A673 (cell line): ENCODE results near the gene EEF1A2. TPM values are rescaled to one million over a fixed set of nuclear protein-coding genes. Genes with fewer than 3 reads are reported as not detected.

Experiments
- BruUV-seq: library from RNA; stranded (reverse); fragments of 400-500 nt; replicated peaks from 2 replicates; lab custom pipeline; 2021; lab: Mats Ljungman, UMichigan
- CTCF ChIA-PET: fragments of 300-600 bp; sonication (Branson Sonifier 250); formaldehyde crosslinking; loops from one replicate; lab custom pipeline; 2022; ENCODE audit warnings: antibody characterized with exemption; lab: Charles Lee
- POLR2A ChIA-PET: fragments of 300-600 bp; sonication (Branson Sonifier 250); formaldehyde crosslinking; loops from one replicate; lab custom pipeline; 2022; ENCODE audit warnings: antibody characterized with exemption; ENCODE audit not compliant: low non-redundant PET; lab: Charles Lee
- DNase-seq: peaks from one replicate; pipeline ENCODE4 v3.0.0-alpha.2; 2015; ENCODE audit warnings: low spot score
- H3K27ac ChIP-seq: fragments of 200-600 bp; sonication (generic); 2 replicates; pipeline ENCODE4 v1.5.1; 2016; ENCODE audit warnings: mixed run types, low read depth, mild to moderate bottlenecking, mixed read lengths, antibody characterized with exemption, low read length; ENCODE audit not compliant: poor library complexity, severe bottlenecking
- H3K27me3 ChIP-seq: fragments of 200-600 bp; sonication (generic); replicated peaks from 2 replicates; pipeline ENCODE4 v1.6.1; 2017; ENCODE audit warnings: mixed run types, low read depth, mild to moderate bottlenecking, mixed read lengths, antibody characterized with exemption, low read length; ENCODE audit not compliant: insufficient read depth, poor library complexity
- H3K36me3 ChIP-seq: fragments of 200-600 bp; sonication (generic); 2 replicates; pipeline ENCODE4 v1.6.1; 2016; ENCODE audit warnings: mixed run types, mild to moderate bottlenecking, mixed read lengths, antibody characterized with exemption, low read length; ENCODE audit not compliant: insufficient read depth, poor library complexity, severe bottlenecking
- H3K4me1 ChIP-seq: fragments of 200-600 bp; sonication (generic); 2 replicates; pipeline ENCODE4 v1.6.1; 2017; ENCODE audit warnings: mixed run types, mild to moderate bottlenecking, mixed read lengths, antibody characterized with exemption, low read length; ENCODE audit not compliant: insufficient read depth, poor library complexity, severe bottlenecking
- H3K4me3 ChIP-seq: fragments of 200-600 bp; sonication (generic); 2 replicates; pipeline ENCODE4 v1.5.1; 2016; ENCODE audit warnings: low read depth, mixed run types, mild to moderate bottlenecking, mixed read lengths, low read length; ENCODE audit not compliant: poor library complexity, severe bottlenecking
- H3K9me3 ChIP-seq: fragments of 200-600 bp; sonication (generic); 2 replicates; pipeline ENCODE4 v1.6.1; 2016; ENCODE audit warnings: mixed run types, low read depth, mild to moderate bottlenecking, mixed read lengths, antibody characterized with exemption, low read length; ENCODE audit not compliant: poor library complexity, severe bottlenecking
- EZH2 ChIP-seq: fragments of 200-600 bp; sonication (generic); IDR thresholded peaks from 2 replicates; pipeline ENCODE4 v1.6.1; 2017; ENCODE audit warnings: borderline replicate concordance, low read depth, mild to moderate bottlenecking, mixed read lengths, antibody characterized with exemption, low read length; ENCODE audit not compliant: poor library complexity, severe bottlenecking
- intact Hi-C: fragments of 100-400 bp; cut with micrococcal nuclease; formaldehyde crosslinking; loops from one replicate; pipeline ENCODE4 v1.10.0; 2022; ENCODE audit not compliant: unreplicated experiment
- total RNA-seq: library from RNA; stranded (reverse); gene quantifications from 2 replicates; pipeline ENCODE4 v1.2.3, GENCODE V29; 2021
- TF ChIP-seq, protein P1 (sequence below): fragments of 300-800, 200-600 bp; sonication (generic); conservative IDR thresholded peaks from 2 replicates; pipeline ENCODE4 v1.5.1; 2017; ENCODE audit warnings: low read depth, mild to moderate bottlenecking, antibody characterized with exemption, low read length, moderate library complexity, mixed read lengths

EEF1A2 gene
- total RNA-seq, 1 experiment from 2014 or later = 7.5 TPM

DNA sequence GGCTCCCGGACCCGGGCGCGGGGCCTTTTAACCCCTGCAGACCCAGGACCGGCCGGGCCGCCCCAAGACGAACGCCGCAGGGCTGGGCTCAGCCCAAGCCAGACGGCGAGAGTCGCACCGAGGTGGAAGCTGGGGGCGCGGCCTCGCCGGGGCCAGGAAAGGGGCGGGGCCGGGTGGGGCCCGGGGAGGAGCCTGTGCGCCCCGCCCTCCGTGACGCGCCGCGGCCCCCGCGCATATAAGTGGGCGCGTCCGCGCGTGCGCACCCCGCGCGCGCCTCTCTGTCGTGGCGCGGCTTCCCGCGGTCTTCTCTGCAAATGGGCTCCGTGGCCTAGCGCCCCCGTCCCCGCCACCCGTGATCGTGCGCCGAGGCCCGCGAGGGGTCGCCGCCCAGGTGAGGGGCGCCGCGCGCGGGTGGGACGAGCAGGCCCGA is 21.6 kb upstream of the EEF1A2 start, which contains the start of gene PPDPF:
PPDPF (plus strand) TSS at position 262 of the 430 bp plus-strand sequence. CDS start 544 bp downstream, outside the sequence.
- intact Hi-C loops = no loop called here
- Histone ChIP-seq H3K36me3 (peaks cover 23% of the 10 kb centered on the region), H3K27me3 (no peaks in the 10 kb centered on the region), H3K4me1 (peaks cover 6% of the 10 kb centered on the region), H3K4me3 (peak within 1 kb of the TSS; percentile 67), H3K27ac (peak within 1 kb of the TSS; percentile 77), H3K9me3 (peaks cover 8% of the 10 kb centered on the region)
- ChIA-PET POLR2A (interaction anchor here (0.6 to 1.0 kb wide), 3 partner anchors 8 to 906 kb away, joined by 3 to 5 read pairs (median 4); partner anchors contain the start of gene STMN3), CTCF (interaction anchor here (0.6 kb wide), 2 partner anchors 12 to 464 kb away, joined by 4 to 6 read pairs; no protein-coding TSS in a partner anchor)
- DNase-seq = peak; percentile 84
- TF ChIP-seq, protein P1, sequence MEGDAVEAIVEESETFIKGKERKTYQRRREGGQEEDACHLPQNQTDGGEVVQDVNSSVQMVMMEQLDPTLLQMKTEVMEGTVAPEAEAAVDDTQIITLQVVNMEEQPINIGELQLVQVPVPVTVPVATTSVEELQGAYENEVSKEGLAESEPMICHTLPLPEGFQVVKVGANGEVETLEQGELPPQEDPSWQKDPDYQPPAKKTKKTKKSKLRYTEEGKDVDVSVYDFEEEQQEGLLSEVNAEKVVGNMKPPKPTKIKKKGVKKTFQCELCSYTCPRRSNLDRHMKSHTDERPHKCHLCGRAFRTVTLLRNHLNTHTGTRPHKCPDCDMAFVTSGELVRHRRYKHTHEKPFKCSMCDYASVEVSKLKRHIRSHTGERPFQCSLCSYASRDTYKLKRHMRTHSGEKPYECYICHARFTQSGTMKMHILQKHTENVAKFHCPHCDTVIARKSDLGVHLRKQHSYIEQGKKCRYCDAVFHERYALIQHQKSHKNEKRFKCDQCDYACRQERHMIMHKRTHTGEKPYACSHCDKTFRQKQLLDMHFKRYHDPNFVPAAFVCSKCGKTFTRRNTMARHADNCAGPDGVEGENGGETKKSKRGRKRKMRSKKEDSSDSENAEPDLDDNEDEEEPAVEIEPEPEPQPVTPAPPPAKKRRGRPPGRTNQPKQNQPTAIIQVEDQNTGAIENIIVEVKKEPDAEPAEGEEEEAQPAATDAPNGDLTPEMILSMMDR = no peak
- TF ChIP-seq EZH2 = no peak
- no TSS peak for BruUV-seq

DNA sequence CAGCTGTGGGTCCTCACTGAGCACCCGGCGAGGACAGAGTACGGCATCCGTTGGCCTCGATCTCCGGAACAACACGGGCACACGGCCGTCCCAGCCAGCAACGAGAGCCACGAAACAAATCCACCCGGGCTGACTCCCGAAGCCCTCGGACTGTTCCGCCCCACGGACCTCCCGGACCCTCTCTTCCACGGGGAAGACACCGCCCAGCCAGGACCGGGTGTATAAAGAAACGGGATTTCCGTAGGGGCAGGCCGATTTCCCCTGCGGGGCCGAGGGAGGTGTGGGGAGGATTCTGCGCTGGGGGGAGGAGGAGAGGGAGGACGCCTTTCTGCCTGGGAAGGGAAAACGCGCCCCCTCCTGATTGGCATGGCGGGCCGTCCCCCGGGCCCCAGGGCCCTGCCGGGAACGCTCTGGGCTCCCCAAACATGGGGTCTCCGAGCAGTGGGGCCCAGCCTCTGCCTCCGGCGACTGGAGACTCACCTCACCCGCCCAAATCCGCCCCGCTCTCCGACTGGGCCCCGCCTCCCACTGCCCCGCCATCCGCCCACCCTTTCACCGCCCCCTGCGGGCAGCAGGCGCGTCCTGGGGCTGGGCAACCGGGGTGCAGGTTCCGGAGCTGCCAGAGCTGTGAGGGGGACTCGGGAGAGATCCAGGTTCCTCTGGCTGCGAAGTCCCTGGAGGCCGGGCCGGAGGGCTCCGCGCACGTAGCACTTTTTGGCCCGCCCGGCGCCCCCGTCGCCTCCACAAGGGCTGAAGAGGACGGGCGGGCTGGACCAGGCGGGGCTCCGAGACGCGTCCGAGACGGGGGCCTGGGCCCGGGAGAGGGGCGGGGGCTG is 21.0 kb upstream of the EEF1A2 start:
- no TSS peak for BruUV-seq

More for the DNA sequence above, 21.0 kb upstream of the EEF1A2 start:
- CTCF ChIA-PET = interaction anchor here (0.6 kb wide), 2 partner anchors 11 to 464 kb away, joined by 4 to 6 read pairs; no protein-coding TSS in a partner anchor
- Histone ChIP-seq H3K27me3 (no peaks in the 10 kb centered on the region), H3K36me3 (peaks cover 23% of the 10 kb centered on the region), H3K4me3 (peak overlapping the region; percentile 67), H3K9me3 (peaks cover 8% of the 10 kb centered on the region), H3K4me1 (peaks cover 6% of the 10 kb centered on the region), H3K27ac (peak overlapping the region; percentile 77)
- POLR2A ChIA-PET = interaction anchor here (0.6 to 1.0 kb wide), 2 partner anchors 9 to 134 kb away, joined by 4 to 5 read pairs; partner anchors contain the start of gene STMN3
- TF ChIP-seq, protein P1 = peak; percentile 30; the same call in 1 of the 2 replicates
- no peak for TF ChIP-seq EZH2
- intact Hi-C loops = no loop called here
- DNase-seq = peak; percentile 68
